PC-9 (cell line): ENCODE data around the gene CPXM1.

Source experiments
- EZH2 ChIP-seq: fragments of 200-600 bp; sonication (generic); IDR thresholded peaks from 2 replicates; pipeline ENCODE4 v1.8.0; 2017; ENCODE audit warnings: antibody characterized with exemption, low read depth
- TF ChIP-seq, protein P1 (sequence below): fragments of 200-600 bp; sonication (generic); conservative IDR thresholded peaks from 2 replicates; pipeline ENCODE4 v1.6.1; 2017; ENCODE audit warnings: mixed run types, antibody characterized with exemption, mild to moderate bottlenecking, moderate library complexity

DNA sequence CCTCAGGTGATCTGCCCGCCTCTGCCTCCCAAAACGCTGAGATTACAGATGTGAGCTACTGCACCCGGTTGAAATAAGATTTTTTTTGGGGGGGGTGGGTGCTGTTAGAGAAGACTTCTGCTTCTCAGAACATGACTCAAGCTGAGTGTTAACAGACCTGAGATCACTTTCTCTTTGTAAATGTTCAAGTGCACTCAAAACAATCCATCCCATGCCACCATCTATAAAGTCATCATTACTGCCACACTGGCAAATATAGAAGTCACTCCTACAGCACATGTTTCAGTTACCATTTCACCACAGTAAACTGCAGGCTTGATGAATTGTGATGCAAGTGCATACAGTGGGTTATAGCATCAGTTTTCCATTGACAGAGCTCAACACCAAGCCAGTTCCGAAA, 49.1 kb upstream of the CPXM1 start:
- TF ChIP-seq, protein P1, sequence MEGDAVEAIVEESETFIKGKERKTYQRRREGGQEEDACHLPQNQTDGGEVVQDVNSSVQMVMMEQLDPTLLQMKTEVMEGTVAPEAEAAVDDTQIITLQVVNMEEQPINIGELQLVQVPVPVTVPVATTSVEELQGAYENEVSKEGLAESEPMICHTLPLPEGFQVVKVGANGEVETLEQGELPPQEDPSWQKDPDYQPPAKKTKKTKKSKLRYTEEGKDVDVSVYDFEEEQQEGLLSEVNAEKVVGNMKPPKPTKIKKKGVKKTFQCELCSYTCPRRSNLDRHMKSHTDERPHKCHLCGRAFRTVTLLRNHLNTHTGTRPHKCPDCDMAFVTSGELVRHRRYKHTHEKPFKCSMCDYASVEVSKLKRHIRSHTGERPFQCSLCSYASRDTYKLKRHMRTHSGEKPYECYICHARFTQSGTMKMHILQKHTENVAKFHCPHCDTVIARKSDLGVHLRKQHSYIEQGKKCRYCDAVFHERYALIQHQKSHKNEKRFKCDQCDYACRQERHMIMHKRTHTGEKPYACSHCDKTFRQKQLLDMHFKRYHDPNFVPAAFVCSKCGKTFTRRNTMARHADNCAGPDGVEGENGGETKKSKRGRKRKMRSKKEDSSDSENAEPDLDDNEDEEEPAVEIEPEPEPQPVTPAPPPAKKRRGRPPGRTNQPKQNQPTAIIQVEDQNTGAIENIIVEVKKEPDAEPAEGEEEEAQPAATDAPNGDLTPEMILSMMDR, result no peak
- no peak for TF ChIP-seq EZH2
